H7 (cell line): ENCODE measurements around the gene SHTN1. TPM values are rescaled to one million over a fixed set of nuclear protein-coding genes. Genes with fewer than 3 reads are reported as not detected.

ENCODE experiments used
- DNase-seq: peaks from one replicate; pipeline ENCODE4 v3.0.0; 2012
- H3K27me3 ChIP-seq: 2 replicates; pipeline ENCODE4 v1.6.0; 2011; ENCODE audit warnings: mild to moderate bottlenecking, low read length; ENCODE audit not compliant: control insufficient read depth, insufficient read depth
- H3K36me3 ChIP-seq: replicated peaks from 2 replicates; pipeline ENCODE4 v1.5.1; 2011; ENCODE audit warnings: low read length; ENCODE audit not compliant: control insufficient read depth, insufficient read depth
- H3K4me3 ChIP-seq: 2 replicates; pipeline ENCODE4 v1.5.1; 2011; ENCODE audit warnings: low read depth, mild to moderate bottlenecking, control low read depth, low read length, moderate library complexity; ENCODE audit not compliant: insufficient read depth
- total RNA-seq: library from RNA; depleted of rRNA; stranded (reverse); fragments of >200 nt; shearing (Covaris generic); gene quantifications from 2 replicates; pipeline ENCODE4 v1.2.3, GENCODE V29; 2014

SHTN1 gene
- total RNA-seq, 1 experiment from 2014 or later = 5.1 TPM

GRCh38 chr10:116994113-116994890 is 10.7 kb downstream of the SHTN1 start:
- no peak for DNase-seq

GRCh38 chr10:116993610-116994009 is 11.4 kb downstream of the SHTN1 start:
- no peaks in the 10 kb centered on the region for H3K36me3 ChIP-seq
- H3K27me3 ChIP-seq = no peaks in the 10 kb centered on the region; the same call in 1 of the 2 replicates
- DNase-seq = no peak
- no peak overlapping the region for H3K4me3 ChIP-seq

More at GRCh38 chr10:116994113-116994890, 10.7 kb downstream of the SHTN1 start:
- Histone ChIP-seq H3K27me3 (no peaks in the 10 kb centered on the region; the same call in 1 of the 2 replicates), H3K36me3 (no peaks in the 10 kb centered on the region), H3K4me3 (no peak overlapping the region)

- peak; percentile 29 for DNase-seq
- Histone ChIP-seq H3K36me3 (no peaks in the 10 kb centered on the region), H3K27me3 (no peaks in the 10 kb centered on the region; the same call in 1 of the 2 replicates), H3K4me3 (no peak overlapping the region)
These were observed 12.8 kb downstream of the SHTN1 start for GRCh38 chr10:116992183-116992582.

- Histone ChIP-seq H3K27me3 (no peaks in the 10 kb centered on the region; the same call in 1 of the 2 replicates), H3K4me3 (no peak overlapping the region), H3K36me3 (no peaks in the 10 kb centered on the region)
- DNase-seq = no peak
These were observed 14.6 kb downstream of the SHTN1 start for GRCh38 chr10:116990276-116990800.

- no peak for DNase-seq
- Histone ChIP-seq H3K36me3 (no peaks in the 10 kb centered on the region), H3K4me3 (no peak overlapping the region), H3K27me3 (no peaks in the 10 kb centered on the region; the same call in 1 of the 2 replicates)
These were observed 15.5 kb downstream of the SHTN1 start for GRCh38 chr10:116989439-116989838.

GRCh38 chr10:116988311-116988710 is 16.7 kb downstream of the SHTN1 start:
- Histone ChIP-seq H3K36me3 (no peaks in the 10 kb centered on the region), H3K27me3 (no peaks in the 10 kb centered on the region; the same call in 1 of the 2 replicates), H3K4me3 (no peak overlapping the region)
- no peak for DNase-seq

GRCh38 chr10:116985611-116986010 is 19.4 kb downstream of the SHTN1 start:
- no peak for DNase-seq
- no peaks in the 10 kb centered on the region for H3K36me3 ChIP-seq
- H3K27me3 ChIP-seq = no peaks in the 10 kb centered on the region
- H3K4me3 ChIP-seq = no peak overlapping the region

GRCh38 chr10:116984202-116984990 is 20.6 kb downstream of the SHTN1 start:
- Histone ChIP-seq H3K4me3 (no peak overlapping the region), H3K36me3 (no peaks in the 10 kb centered on the region), H3K27me3 (no peaks in the 10 kb centered on the region)
- no peak for DNase-seq

- Histone ChIP-seq H3K4me3 (no peak overlapping the region), H3K27me3 (no peaks in the 10 kb centered on the region), H3K36me3 (no peaks in the 10 kb centered on the region)
- no peak for DNase-seq
These were observed 24.9 kb downstream of the SHTN1 start for GRCh38 chr10:116980041-116980440.

GRCh38 chr10:116978901-116979300 is 26.1 kb downstream of the SHTN1 start:
- Histone ChIP-seq H3K36me3 (no peaks in the 10 kb centered on the region), H3K4me3 (no peak overlapping the region), H3K27me3 (no peaks in the 10 kb centered on the region)
- DNase-seq = no peak

GRCh38 chr10:116974456-116975005 is 30.5 kb downstream of the SHTN1 start:
- Histone ChIP-seq H3K27me3 (no peaks in the 10 kb centered on the region), H3K36me3 (no peaks in the 10 kb centered on the region), H3K4me3 (no peak overlapping the region)
- DNase-seq = no peak

- no peak for DNase-seq
- Histone ChIP-seq H3K4me3 (no peak overlapping the region), H3K27me3 (no peaks in the 10 kb centered on the region), H3K36me3 (no peaks in the 10 kb centered on the region)
These were observed 31.0 kb downstream of the SHTN1 start for GRCh38 chr10:116973946-116974455.

- no peak for DNase-seq
- Histone ChIP-seq H3K27me3 (no peaks in the 10 kb centered on the region), H3K36me3 (no peaks in the 10 kb centered on the region), H3K4me3 (no peak overlapping the region)
These were observed 31.5 kb downstream of the SHTN1 start for GRCh38 chr10:116973371-116973905.

GRCh38 chr10:116972131-116972530 is 32.9 kb downstream of the SHTN1 start:
- H3K4me3 ChIP-seq = no peak overlapping the region
- H3K36me3 ChIP-seq = no peaks in the 10 kb centered on the region; the same call in 1 of the 2 replicates
- no peak for DNase-seq
- H3K27me3 ChIP-seq = no peaks in the 10 kb centered on the region
